ENCODE measurements around the gene SNCA. TPM values are rescaled to one million over a fixed set of nuclear protein-coding genes. Genes with fewer than 3 reads are reported as not detected.

The SNCA gene
- total RNA-seq, 1 experiment from 2014 or later = 179 TPM

GRCh38 chr4:89829470-89830138, 7.4 kb downstream of the SNCA start:
- in situ Hi-C loops (cut with HindIII; ENCODE audit: low pct_unique_long_range_greater_than_20kb, low sequenced_read_pairs) = no loop called here
- peak; percentile 97 for DNase-seq (ENCODE audit: low read depth, low spot score)

DNA sequence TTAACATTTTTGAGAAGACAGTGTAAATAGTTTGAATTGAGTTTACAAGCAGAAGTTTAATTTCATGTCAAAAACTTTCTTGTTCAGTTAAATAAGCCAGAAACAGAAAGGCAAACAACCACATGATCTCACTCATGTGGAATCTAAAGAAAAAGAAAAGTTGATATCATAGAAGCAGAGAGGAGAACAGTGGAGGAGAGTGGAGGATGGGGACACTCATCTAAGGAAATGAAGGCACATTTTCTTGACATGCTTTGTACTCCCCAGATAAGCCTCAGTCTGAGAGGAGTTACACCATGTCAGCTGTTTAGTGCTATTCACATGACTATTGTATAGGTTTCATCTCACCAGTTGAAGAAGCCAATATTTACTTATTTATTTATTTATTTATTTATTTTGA, 13.5 kb downstream of the SNCA start:
- DNase-seq (ENCODE audit: low read depth, low spot score) = no peak
- in situ Hi-C loops (cut with HindIII; ENCODE audit: low pct_unique_long_range_greater_than_20kb, low sequenced_read_pairs) = no loop called here

- no peak for DNase-seq (ENCODE audit: low read depth, low spot score)
- in situ Hi-C loops (cut with HindIII; ENCODE audit: low pct_unique_long_range_greater_than_20kb, low sequenced_read_pairs) = no loop called here
Observed at GRCh38 chr4:89821612-89822011, 15.3 kb downstream of the SNCA start.

GRCh38 chr4:89820010-89820409, 17.0 kb downstream of the SNCA start:
- no peak for DNase-seq (ENCODE audit: low read depth, low spot score)
- in situ Hi-C loops (cut with HindIII; ENCODE audit: low pct_unique_long_range_greater_than_20kb, low sequenced_read_pairs) = no loop called here

DNA sequence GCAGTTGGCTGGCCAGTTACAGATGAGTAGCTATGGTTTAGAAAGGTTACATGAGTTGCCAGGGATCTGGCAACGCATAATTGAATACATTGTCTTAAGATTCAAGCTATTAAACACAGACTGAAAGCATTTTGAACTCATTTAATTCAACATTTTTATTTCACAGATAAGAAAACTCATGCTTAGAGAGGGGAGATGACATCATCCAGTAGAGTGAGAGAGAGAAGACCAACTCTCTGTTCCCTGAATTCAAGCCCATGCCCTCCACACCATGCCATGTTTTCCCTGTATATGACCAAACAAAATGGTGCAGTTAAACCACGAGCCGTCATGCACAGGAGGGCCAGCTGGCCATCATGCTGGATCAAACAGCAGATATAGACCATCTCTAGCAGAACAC, 22.6 kb downstream of the SNCA start:
- in situ Hi-C loops (cut with HindIII; ENCODE audit: low pct_unique_long_range_greater_than_20kb, low sequenced_read_pairs) = no loop called here
- DNase-seq (ENCODE audit: low read depth, low spot score) = no peak

DNA sequence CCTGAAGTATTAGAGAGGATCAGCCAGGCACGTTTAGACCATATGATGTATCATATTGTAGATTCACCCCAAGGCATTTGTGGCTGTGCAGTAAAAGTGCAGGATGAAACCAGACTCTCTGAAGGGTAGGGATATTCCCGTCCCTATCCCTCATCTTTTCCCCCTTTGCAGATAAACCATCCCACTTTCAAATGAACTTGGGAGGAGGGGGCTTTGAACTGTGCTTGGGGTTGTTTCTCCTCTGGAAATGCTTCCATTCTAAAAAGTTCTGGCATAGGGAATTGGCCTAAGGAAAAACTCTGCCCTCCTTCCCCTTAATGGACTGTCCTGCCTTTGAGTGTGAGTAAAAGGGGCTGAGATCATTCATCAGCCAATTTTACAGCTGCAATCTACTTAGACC, 23.8 kb downstream of the SNCA start:
- DNase-seq (ENCODE audit: low read depth, low spot score) = no peak
- in situ Hi-C loops (cut with HindIII; ENCODE audit: low pct_unique_long_range_greater_than_20kb, low sequenced_read_pairs) = no loop called here

DNA sequence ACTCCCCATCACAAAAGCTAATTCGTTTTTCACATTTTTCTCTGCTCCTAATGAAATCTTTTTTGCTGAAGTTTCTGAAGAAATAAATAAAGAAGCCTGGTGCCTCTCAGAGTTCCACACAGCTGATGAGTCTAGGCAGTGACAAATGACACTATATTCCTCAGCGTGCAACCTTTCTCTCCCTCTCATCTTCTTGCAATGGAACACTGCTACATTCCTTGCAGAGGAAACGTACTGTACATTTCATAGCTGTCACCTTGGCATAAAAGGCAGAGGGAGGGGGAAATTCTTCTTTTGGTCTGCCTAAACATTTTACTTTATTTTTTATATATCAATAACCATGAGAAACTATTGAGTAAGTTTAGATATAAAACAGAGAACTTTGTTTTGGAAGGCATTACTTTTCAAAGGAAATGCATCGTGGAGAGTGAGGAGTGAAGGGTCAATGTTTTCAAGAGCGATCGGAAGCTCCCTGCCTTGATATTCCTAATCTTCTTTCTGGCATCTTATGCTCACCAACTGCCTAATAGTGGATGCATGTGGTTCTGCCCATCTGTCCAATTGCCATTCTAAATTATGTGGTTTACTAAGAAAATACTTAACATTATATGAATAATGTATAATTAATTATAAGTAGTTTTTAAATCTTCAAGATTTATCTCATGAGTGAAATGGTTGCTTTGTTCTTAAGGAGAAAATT, 29.4 kb downstream of the SNCA start:
- DNase-seq (ENCODE audit: low read depth, low spot score) = no peak
- in situ Hi-C loops (cut with HindIII; ENCODE audit: low pct_unique_long_range_greater_than_20kb, low sequenced_read_pairs) = no loop called here

- in situ Hi-C loops (cut with HindIII; ENCODE audit: low pct_unique_long_range_greater_than_20kb, low sequenced_read_pairs) = no loop called here
- DNase-seq (ENCODE audit: low read depth, low spot score) = no peak
Observed at GRCh38 chr4:89805297-89805696, 31.7 kb downstream of the SNCA start.

DNA sequence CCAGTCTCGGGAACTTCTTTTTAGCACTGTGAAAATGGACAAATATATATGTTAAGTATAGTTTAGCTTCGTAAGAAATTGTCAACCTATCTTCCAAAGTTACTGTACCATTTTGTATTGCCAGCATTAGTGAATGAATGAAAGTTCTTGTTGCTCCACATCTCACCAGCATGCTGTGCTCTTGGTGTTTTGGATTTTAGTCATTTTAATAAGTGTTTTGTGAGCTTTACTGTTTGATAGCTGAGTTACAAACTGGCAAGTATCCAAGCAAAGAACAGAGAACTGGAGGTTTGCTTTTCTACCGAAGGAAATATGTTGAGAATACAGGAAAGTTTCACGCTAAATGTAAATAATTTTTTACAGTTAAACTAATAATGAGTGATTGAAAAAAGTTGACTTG, 33.0 kb downstream of the SNCA start:
- in situ Hi-C loops (cut with HindIII; ENCODE audit: low pct_unique_long_range_greater_than_20kb, low sequenced_read_pairs) = no loop called here
- peak; percentile 32 for DNase-seq (ENCODE audit: low read depth, low spot score)

- in situ Hi-C loops (cut with HindIII; ENCODE audit: low pct_unique_long_range_greater_than_20kb, low sequenced_read_pairs) = no loop called here
- peak; percentile 92 for DNase-seq (ENCODE audit: low read depth, low spot score)
Observed at GRCh38 chr4:89803036-89803435, 33.9 kb downstream of the SNCA start.

DNA sequence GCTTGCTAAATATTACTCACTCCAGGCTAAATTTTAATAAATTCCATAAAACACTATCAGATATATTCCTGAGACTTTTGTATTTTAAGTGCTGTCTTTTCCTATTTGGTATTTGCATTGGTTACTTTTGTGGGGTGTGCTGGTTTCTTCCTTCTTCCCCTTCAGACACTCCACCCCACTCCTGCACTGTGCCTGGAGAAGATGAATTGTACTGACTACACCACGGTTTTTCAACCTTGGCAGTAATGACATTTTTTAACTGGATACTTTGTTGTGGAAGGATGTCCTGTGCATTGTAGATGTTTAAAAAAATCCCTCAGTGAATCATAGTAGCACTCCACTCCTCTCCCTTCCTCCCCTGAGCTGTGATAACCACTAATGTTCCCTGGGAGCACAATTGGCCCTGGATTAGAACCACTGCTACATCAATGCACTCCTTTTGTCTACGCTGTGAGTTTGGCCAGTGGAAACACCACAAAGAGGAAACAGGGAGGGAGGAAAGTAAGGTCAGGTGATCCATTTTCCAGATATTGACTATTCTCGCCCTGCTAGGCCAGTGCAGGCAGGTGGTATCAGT, 36.3 kb downstream of the SNCA start:
- DNase-seq (ENCODE audit: low read depth, low spot score) = peak; percentile 93
- in situ Hi-C loops (cut with HindIII; ENCODE audit: low pct_unique_long_range_greater_than_20kb, low sequenced_read_pairs) = no loop called here

DNA sequence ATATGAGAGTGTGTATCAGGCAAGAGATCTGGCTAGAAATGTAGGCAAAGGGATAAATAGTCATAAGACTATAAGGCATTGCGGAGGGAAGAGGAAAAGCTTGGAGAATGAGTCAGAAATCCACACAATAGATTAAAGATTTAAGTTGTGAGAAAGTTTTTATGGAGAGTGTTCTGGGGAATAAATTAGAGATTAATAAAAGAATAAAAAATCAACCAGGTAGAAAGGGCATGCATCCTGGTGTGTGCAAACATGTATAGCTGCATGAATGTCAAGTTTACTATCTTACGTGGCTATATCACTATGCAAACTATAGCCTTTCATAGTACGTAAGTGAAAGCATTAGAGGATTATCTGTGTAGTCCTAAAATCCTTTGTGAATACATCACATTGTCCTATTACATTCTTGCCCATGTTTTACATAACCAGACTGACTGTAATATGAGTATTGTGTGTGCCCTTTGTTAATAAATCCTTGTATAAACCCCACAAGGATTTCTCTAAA, 36.9 kb downstream of the SNCA start:
- DNase-seq (ENCODE audit: low read depth, low spot score) = peak; percentile 89
- in situ Hi-C loops (cut with HindIII; ENCODE audit: low pct_unique_long_range_greater_than_20kb, low sequenced_read_pairs) = no loop called here

DNA sequence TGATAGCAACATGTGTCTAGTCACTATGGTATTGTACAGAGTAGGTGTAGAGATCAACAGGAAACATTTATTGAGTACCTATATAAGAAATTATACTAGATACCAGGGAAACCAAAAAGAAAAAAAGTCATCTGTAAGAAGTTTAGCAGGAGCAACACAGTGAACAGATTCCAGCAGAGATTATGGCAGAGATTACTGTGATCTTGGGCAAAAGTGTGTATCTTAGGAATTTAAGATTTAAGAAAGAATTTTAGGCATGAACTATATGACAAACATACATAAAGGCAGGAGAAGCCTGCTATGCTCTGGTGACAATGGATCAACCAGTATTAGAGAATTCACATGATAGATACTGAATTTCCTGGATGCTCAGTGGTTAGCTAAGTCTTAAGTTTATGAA, 37.9 kb downstream of the SNCA start:
- in situ Hi-C loops (cut with HindIII; ENCODE audit: low pct_unique_long_range_greater_than_20kb, low sequenced_read_pairs) = no loop called here
- no peak for DNase-seq (ENCODE audit: low read depth, low spot score)

DNA sequence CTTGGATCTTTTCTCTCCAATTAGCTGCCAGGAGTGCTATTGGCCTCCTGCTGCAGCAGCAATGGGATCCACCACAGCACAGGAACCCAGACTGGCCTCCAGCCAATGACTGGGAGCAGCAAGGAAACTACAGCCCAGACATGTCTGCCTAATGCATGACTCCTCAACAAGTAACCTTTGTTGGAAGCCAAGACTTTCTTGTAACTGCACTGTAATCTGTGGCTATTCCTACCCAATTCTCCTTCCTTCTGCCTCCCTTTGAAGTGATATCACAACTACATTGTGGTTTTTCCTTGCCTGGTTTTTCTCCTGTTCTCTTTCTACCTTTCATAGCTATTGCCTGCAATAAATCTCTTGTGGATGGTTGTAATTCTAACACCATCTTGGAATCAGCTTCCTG, 39.8 kb downstream of the SNCA start:
- peak; percentile 64 for DNase-seq (ENCODE audit: low read depth, low spot score)
- in situ Hi-C loops (cut with HindIII; ENCODE audit: low pct_unique_long_range_greater_than_20kb, low sequenced_read_pairs) = no loop called here

DNA sequence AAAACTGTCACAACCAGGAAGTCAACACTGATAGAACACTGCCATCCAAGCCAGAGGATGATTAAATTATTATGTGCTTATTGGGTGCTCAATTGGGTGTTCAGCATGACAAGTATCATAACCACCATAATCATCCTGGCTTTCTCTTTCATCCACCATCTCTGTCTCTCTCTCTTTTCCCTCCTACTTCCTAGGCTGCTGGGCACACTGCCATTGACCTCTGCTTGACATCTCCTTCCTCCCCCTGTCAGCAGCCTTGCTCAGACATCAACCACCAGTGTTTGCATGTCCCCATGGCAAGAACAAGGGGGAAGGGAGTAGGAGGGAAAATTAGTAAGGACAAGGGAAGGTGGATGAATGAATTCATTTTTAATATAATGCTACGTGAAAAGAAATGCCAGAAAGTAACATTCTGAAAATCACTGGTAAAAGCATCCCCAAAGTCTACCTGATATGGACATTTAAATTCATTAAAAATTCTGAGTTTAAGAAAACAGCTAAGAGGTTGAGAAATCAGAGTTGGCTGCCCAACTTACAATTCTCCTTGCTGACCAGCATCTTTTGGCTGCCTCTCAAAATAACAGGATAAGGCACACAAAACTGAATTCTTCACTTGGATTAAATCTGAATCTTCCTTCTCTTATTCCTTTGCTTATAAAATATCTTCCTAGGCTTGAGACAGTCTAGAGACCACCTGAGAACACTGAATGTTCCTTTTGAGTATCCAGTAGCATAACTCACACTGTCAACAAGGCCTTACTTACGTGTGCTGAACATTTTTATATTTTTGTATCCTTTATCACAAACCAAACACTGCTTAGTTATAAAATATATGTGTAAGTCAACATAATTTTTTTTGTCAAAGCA, 48.5 kb downstream of the SNCA start:
- peak; percentile 20 for DNase-seq (ENCODE audit: low read depth, low spot score)
- in situ Hi-C loops (cut with HindIII; ENCODE audit: low pct_unique_long_range_greater_than_20kb, low sequenced_read_pairs) = no loop called here

- in situ Hi-C loops (cut with HindIII; ENCODE audit: low pct_unique_long_range_greater_than_20kb, low sequenced_read_pairs) = no loop called here
- DNase-seq (ENCODE audit: low read depth, low spot score) = no peak
Observed at GRCh38 chr4:89784686-89785231, 52.2 kb downstream of the SNCA start.

DNA sequence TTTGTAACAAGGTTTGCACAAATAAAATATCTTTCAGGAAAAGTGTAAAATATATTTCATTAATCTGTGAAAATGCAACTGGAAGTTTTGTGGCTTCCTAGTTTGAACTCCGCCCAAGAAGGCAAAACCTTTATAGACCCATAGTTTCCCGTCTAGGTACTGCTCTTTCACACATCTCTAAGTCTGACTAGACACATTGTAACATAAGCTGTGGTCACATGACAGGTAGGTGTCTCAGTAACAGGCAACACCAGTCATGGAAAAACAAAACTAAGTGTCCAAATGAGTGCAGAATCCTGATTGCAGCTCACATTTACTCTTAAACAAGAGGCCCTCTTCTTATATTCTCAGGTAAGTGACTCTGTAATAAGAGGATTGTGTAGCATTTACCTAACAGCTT, 55.6 kb downstream of the SNCA start:
- in situ Hi-C loops (cut with HindIII; ENCODE audit: low pct_unique_long_range_greater_than_20kb, low sequenced_read_pairs) = no loop called here
- DNase-seq (ENCODE audit: low read depth, low spot score) = peak; percentile 28

GRCh38 chr4:89773805-89774204, 63.2 kb downstream of the SNCA start:
- no peak for DNase-seq (ENCODE audit: low read depth, low spot score)
- in situ Hi-C loops (cut with HindIII; ENCODE audit: low pct_unique_long_range_greater_than_20kb, low sequenced_read_pairs) = no loop called here

Measured in SK-MEL-5 (cell line).